Stimulated activated naive CD8-positive, alpha-beta T cell treated with anti-CD3 and anti-CD28 coated beads, Interleukin-15, amount 100 ng/mL, for 72 hours (primary cell): Measurements from ENCODE around the gene RAP1GAP2.
"Not testable (repeated sequence)": the region's sequence is repeated elsewhere in the genome, so short reads cannot be mapped to it uniquely, and the experiment has no call there.

ENCODE experiments used
- ATAC-seq: fragments of 150-1000 bp; cut with Tn5 transposase; 2 replicates; pipeline ENCODE4 v1.10.0; 2021; ENCODE audit warnings: mild to moderate bottlenecking, moderate library complexity
- DNase-seq, 2 donors: peaks; one replicate each; pipeline ENCODE4 v3.0.0; 2021 to 2022
- H3K27ac Mint-ChIP-seq, 2 donors: one replicate each; pipeline ENCODE4 v1.8.0; 2022; ENCODE audit warnings: mild to moderate bottlenecking in 2 of 2, mixed read lengths in 2 of 2, moderate library complexity in 2 of 2
- H3K27me3 Mint-ChIP-seq: one replicate; pipeline ENCODE4 v1.8.0; 2022; ENCODE audit warnings: mixed read lengths
- H3K4me1 Mint-ChIP-seq: one replicate; pipeline ENCODE4 v1.8.0; 2022; ENCODE audit warnings: mild to moderate bottlenecking, mixed read lengths
- H3K4me3 Mint-ChIP-seq, 2 donors: one replicate each; pipeline ENCODE4 v1.8.0; 2022; ENCODE audit warnings: mild to moderate bottlenecking in 2 of 2, mixed read lengths in 2 of 2, moderate library complexity in 1 of 2
- H3K9me3 Mint-ChIP-seq, 2 donors: one replicate each; pipeline ENCODE4 v1.8.0; 2022; ENCODE audit warnings: mixed read lengths in 2 of 2

Gene RAP1GAP2

DNA sequence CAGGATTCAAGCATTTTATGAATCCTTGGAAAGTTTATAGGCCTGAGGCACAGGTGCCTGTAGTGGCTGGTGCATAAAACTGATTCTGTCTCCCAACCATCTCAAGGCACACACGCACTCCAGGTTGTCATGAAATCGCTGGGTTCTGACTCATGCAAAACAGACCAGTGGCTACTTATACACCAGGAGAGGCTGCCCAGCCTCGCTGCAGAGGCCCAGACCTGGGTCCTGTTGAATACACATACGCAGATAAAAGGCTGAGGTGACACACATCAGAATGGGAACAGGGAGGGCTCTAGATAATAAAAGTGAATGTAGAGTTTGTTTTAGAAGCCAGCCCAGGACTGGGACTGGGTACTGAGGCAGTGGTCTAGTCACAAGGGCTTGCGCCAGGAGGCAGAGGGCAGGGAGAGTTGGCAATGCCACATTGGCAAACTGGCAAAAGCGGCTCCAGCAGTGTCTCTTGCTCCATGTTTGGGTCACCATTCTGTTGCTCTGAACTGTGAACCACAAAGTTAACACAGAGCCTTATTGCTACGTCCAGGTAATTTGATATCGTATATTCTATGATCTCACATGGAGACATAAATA lies 253.6 kb downstream of the RAP1GAP2 start:
- peaks cover 17% of the 10 kb centered on the region for H3K4me1 Mint-ChIP-seq
- peak overlapping the region in 1 of 2 donors; percentile 91 for H3K27ac Mint-ChIP-seq
- ATAC-seq, result no peak
- DNase-seq, result no peak
- no peaks in the 10 kb centered on the region for H3K9me3 Mint-ChIP-seq
- peak overlapping the region; percentile 37 to 99 for H3K4me3 Mint-ChIP-seq
- no peaks in the 10 kb centered on the region for H3K27me3 Mint-ChIP-seq

DNA sequence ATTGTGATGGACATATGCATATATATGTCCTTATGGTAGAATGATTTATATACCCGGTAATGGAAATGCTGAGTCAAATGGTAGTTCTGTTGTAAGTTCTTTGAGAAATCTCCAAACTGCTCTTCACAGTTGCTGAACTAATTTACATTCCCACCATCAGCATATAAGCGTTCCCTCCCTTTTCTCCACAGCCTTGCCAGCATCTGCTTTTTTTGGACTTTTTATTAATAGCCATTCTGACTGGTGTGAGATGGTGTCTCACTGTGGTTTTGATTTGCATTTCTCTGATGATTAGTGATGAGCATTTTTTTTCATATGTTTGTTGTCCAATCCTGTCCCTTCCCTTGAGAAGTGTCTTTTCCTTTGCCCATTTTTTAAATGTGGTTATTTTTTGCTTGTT lies 258.6 kb downstream of the RAP1GAP2 start:
- not testable (repeated sequence) for H3K4me1 Mint-ChIP-seq, ATAC-seq, H3K27me3 Mint-ChIP-seq, H3K4me3 Mint-ChIP-seq, DNase-seq, H3K9me3 Mint-ChIP-seq, H3K27ac Mint-ChIP-seq

DNA sequence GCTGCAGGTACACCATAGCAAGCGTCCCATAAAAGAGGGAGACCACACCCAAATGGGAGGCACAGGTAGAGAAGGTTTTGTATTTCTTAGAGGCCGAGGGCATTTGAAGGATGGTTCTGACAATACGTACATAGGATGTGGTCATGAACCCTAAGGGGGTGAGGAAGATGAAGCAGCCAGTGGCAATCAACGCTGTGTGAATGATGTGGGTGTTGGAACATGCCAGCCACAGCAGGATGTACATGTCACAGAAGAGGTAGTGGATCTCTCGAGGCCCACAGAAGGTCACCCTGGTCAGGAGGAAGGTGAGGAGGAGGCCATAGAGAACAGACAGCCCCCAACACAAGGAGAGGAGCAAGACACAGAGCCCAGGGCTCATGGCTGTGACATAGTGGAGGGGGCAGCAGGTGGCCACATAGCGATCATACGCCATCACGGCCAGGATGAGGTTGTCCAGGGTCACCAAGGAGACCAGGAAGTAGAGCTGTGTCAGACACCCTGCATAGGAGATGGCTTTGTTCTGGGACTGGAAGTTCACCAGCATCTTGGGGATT lies 266.7 kb downstream of the RAP1GAP2 start:
- DNase-seq, H3K4me3 Mint-ChIP-seq, H3K27ac Mint-ChIP-seq, ATAC-seq, H3K9me3 Mint-ChIP-seq, H3K27me3 Mint-ChIP-seq, H3K4me1 Mint-ChIP-seq: not testable (repeated sequence)

DNA sequence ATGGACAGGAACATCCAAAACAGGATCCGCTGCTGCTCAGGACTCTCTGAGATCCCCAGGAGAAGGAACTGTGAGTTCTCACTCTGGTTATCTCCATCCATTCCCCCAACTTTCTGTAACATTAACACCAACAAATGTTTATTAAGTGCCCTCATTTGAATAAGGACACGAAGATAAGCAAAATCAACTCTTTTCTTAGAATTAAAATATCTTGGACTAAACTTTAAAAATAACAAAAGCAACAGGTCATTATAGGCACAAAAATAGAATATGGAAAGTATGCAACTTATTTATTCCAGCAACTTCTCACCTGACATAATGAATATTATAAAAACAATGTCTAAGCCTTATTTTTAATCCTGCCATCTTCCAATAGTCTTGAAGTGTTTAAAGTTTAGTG lies 267.3 kb downstream of the RAP1GAP2 start, which contains the start of gene OR1D5:
Gene OR1D5, minus strand, starts transcription at position 101 of the 400 bp plus-strand sequence. Its CDS starts 0 bp downstream, at position 101.
- H3K27ac Mint-ChIP-seq, H3K9me3 Mint-ChIP-seq, H3K4me1 Mint-ChIP-seq, DNase-seq, ATAC-seq, H3K27me3 Mint-ChIP-seq, H3K4me3 Mint-ChIP-seq: not testable (repeated sequence)

DNA sequence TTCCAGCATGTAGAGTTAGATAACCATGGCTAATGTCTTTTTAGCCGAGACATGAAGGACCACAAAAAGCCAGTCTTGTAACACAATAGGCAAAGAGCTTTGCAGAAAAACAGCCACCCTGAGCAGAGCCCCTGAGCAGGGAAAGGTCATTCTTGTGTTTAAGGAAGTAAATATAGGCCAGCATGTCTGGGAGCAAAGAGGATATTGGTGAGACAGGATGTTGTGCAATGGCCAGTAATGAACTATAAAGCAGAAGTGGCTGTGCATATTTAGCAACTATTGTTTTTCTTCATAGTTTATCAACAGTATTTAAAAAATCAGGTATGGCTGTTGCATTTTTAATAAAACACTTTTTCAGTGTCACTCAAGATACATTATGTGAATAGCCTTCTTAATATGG lies 269.0 kb downstream of the RAP1GAP2 start:
- not testable (repeated sequence) for H3K4me1 Mint-ChIP-seq, DNase-seq, H3K4me3 Mint-ChIP-seq, H3K27me3 Mint-ChIP-seq, ATAC-seq, H3K9me3 Mint-ChIP-seq, H3K27ac Mint-ChIP-seq

DNA sequence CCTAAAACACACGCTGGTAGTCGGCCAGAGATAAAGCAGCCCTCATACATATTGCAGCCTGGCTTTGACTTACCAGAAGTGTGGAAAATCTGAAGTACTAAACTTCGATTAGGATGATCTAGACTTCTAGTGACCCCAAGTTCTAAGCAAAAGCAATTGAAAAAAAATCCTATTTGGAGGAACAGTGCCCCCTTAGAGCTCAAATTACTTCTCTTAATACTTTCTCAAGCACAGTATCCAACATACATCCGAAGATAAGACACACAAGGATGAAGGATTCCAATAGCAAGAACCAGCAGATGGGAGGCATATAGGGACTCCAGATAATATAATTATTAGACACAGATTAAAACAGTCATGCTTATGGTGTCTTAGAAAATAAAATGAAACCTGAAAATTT lies 277.6 kb downstream of the RAP1GAP2 start:
- peaks cover 14% of the 10 kb centered on the region for H3K27me3 Mint-ChIP-seq
- not testable (repeated sequence) for ATAC-seq, H3K4me1 Mint-ChIP-seq, DNase-seq, H3K9me3 Mint-ChIP-seq, H3K27ac Mint-ChIP-seq, H3K4me3 Mint-ChIP-seq
